Inflammatory macrophage treated with lipopolysaccharide for 4 hours (primary cell): ENCODE results near the gene CRYGB.
"Not testable (repeated sequence)": the region's sequence is repeated elsewhere in the genome, so short reads cannot be mapped to it uniquely, and the experiment has no call there.

Source experiments
- DNase-seq: peaks from one replicate; pipeline ENCODE4 v3.0.0-alpha.2; 2020

Gene CRYGB

GRCh38 chr2:208148803-208149202 lies 2.8 kb upstream of the CRYGB start:
- DNase-seq = no peak

DNA sequence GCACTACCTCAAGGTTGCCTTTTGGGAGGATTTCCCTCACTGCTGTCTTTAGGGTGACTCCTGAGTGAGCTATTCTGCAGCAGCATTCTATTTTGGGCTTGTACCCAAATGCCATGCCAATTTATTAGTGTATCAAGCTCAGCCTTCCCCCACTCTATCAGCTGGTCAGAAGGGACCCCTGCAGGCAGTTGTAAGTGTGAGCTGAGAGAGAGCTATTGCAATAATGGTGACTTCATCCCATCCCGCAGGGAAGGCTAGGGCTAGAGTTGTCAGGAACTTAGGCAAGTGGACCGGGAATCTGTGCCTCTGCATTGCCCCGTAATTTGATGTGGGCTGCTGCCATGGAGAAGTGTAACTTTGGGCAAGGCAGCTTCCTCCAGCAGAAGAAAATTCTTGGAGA lies 1.8 kb upstream of the CRYGB start:
- no peak for DNase-seq

DNA sequence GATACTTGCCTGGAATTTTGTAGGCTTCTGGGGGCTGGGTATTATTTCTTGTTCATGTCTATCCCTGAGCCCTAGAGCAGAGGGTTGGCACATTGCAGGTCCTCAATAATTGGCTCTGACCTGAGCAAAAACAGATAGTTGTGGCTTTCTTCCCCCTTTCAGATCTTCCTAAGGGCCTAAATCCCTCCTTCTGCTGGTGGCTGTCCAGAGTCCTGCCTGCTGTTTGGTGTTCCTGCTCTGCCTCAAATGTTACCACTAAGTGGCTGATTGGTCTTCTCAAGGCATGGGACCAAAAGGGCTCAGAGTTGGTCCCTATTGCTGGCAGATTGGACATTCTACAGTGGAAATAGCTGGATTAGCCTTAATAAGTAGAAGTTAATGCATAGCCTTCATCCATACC lies 1.1 kb upstream of the CRYGB start:
- DNase-seq = no peak

- DNase-seq = no peak
Observed at GRCh38 chr2:208142925-208143799, 2.8 kb downstream of the CRYGB start.

GRCh38 chr2:208142240-208142924 lies 3.6 kb downstream of the CRYGB start:
- no peak for DNase-seq

DNA sequence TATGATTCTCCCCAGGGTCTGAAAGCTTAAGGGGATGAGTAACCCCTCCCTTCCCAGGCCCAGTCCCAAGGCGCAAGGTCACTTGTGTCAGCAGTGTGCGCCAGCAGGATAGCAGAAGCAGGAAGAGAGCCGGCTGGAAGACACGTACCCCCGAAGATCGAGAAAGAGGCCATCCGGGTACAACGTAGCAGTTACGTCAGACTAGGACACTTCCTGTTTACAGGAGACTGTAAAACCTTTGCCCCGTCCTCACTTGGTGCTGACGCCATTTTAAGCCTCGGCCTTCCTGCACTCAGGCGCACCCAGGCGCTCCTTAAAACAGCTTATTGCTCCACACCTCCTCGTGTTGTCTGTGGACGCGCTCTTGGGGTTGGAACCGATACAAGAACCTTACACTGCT lies 6.5 kb downstream of the CRYGB start:
- DNase-seq = no peak

DNA sequence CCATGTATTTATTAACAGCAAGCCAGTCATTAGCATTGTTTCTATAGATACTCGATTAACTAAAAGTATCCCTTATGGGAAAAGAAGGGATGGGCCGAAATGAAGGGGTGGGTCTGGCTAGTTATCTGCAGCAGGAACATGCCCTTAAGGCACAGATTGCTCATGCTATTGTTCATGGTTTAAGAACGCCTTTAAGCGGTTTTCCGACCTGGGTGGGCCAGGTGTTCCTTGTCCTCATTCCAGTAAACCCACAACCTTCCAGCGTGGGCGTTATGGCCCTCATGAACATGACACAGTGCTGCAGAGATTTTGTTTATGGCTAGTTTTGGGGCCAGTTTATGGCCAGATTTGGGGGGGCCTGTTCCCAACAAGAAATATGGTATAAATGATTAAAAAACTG lies 7.6 kb downstream of the CRYGB start:
- not testable (repeated sequence) for DNase-seq

GRCh38 chr2:208136716-208137094 lies 9.3 kb downstream of the CRYGB start:
- no peak for DNase-seq

DNA sequence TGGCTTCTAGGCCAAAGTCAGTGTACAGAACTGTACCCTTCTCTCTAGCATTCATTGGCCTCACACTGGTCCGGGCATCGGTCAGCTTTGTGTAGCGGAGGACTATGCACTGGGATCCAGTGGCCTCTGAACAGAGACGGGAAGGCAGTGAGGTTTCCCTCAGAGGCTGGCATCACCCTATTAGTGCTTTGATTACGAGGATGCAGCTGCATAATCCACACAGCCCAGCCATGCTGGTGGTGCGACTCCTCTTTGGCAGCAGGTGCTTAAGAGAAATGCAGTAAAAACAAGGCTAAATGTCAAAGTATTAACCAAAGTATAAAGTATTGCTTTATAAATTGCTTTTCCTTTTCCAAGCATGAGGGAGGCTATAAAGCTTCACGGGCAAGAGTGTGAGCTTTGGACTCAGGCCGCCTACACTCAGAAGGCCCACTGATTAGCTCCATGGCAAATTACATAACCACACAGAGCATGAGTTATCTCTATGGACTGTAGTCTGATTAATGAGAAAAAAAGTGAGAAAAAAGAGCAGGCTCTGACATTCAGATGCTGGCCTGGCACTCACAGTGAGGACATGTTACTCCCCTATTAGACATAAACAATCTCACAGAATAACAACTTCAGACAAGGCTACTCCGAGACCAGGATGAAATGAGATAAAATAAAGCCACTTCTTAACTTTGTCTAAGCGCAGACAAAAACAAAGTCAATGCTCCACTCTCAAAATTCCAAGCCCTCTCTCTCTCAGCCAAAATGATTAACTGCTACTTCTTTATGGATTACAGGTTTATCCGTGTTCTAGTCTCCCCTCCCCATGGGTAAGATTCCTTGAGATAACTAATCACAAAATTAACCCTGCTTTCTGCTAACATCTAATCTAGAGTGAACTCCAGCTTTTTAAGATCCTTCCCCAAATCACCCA lies 9.9 kb downstream of the CRYGB start:
- DNase-seq = no peak

- DNase-seq = no peak
Observed at GRCh38 chr2:208134928-208135586, 10.9 kb downstream of the CRYGB start.

DNA sequence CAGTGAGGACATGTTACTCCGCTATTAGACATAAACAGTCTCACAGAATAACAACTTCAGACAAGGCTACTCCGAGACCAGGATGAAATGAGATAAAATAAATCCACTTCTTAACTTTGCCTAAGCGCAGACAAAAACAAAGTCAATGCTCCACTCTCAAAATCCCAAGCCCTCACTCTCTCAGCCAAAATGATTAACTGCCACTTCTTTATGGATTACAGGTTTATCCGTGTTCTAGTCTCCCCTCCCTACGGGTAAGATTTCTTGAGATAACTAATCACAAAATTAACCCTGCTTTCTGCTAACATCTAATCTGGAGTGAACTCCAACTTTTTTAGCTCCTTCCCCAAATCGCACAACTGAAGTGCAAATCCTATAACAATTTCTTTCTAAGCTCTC lies 15.2 kb downstream of the CRYGB start:
- no peak for DNase-seq

DNA sequence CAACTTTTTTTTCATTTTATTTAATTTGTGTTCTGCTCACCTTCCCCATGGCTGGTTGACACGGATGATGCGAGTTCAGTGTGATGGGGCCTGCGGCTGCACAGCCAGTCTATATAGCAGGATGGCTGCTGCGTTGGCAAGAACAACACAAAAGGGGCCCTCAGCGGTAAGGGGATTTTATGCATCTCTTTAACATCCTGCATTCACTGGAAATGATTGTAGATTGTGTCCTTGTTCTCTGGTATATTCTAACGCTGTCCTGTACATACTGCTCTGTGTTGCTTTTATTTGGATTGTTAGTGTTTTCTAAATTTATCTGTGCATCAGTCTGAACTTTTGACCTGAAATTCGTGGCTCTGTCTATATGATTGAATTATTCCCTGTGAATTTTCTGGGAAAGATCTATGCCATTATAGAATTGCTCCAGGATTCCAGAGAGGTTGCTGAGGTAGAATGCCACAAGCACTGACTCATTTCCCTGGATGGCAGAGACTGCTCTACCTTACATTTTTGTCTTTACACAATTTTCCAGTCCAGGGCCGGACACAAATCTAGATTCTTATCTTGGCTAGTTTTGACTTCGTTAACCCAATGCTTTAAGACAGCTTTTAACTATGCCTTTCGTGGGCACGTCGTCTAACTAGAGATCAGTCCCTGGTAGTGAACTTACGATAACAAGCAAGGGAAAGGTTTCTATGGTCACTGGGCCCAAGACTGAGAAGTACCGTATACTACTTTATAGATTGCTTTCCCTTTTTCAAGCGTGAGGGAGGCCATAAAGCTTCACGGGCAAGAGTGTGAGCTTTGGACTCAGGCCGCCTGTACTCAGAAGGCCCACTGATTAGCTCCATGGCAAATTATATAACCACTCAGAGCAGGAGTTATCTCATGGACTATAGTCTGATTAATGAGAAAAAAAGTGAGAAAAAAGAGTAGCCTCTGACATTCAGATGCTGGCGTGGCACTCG lies 15.9 kb downstream of the CRYGB start, which contains the start of gene CRYGC:
TSS of gene CRYGC (minus strand) at position 85 of the 968 bp plus-strand sequence. CDS start at position 49, 36 bp downstream.
- DNase-seq = no peak

DNA sequence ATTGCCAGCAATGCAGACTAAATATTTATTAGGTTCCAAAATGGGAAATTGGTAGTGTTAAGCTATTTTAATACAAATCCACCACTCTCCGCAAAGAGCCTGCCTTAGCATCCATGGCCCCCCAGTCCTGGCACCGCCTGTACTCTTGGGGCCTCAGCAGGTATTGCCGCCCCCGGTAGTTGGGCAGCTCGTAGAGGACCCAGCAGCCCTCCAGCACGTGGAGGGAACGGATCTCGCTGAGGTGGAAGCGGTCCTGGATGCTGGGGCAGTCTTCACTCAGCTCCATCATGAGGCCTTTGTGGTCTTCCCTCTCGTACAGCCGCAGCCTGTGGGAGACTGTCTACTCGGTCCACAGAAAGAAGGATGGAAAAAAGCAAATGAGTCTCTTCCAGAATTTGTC lies 17.8 kb downstream of the CRYGB start:
- no peak for DNase-seq

DNA sequence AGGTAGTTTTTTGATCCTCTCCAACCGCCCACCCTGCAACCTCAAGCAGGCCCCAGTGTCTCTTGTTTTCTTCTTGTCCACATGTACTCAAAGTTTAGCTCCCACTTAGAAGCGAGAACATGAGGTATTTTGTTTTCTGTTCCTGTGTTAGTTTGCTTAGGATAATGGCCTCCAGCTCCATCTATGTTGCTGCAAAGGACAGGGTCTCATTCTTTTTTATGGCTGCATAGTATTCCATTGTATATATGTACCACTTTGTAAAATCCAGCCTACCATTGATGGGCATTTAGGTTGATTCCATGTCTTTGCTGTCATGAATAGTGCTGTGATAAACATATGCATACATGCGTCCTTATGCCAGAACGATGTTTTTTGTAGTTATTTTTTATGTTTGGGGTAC lies 18.9 kb downstream of the CRYGB start:
- no peak for DNase-seq

DNA sequence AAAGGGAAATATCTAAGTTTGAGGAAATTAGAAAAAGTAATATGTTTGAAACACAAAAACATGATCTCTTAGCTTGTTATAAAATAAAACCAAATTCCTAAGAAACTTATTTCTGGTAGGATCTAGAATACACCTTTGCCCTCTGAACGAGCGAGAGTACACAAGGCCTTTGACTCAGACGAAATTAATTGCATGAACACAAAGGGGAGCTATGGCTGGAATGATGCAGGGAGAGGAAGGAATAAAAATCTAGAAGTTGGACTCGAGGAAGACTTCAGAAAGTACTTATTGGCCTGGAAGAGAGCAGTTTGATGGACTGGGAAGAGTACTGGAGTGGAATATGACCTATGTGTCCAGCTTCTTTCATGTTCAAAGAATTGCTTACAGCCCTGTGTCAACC lies 20.7 kb downstream of the CRYGB start:
- no peak for DNase-seq

DNA sequence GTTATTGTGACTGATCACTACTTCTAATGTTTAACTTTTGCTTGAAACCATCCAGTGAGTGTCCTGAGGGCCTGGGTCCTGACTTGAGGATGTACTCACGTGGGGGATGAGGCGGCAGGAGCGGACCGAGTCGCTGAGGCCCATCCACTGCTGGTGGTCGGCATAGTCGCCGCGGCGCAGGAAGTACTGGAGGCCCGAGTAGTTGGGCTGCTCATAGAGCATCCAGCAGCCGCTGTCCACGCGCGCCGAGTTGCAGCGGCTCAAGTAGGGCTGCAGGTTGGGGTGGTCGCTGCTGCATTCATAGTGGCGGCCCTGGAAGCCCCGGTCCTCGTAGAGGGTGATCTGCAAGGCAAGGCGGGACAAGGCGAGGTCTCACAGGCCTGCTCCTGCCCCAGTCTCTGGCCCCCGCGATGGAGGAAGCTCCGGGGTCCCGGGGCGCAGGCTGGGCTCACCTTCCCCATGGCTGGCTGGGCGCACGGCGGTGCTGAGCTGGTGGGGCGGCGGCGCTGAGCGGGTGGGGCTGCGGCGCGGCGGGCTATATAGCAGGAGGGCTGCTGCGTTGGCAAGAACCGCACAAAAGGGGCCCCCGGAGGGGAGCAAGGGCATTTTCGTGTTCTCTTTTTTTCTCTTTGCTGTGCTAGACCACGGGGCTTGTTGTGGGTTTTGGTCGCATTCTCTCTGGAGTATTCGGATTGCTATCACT lies 21.8 kb downstream of the CRYGB start, which contains the start of gene CRYGD:
TSS of gene CRYGD (minus strand) at position 512 of the 703 bp plus-strand sequence. CDS start at position 461, 51 bp downstream.
- DNase-seq = not testable (repeated sequence)

DNA sequence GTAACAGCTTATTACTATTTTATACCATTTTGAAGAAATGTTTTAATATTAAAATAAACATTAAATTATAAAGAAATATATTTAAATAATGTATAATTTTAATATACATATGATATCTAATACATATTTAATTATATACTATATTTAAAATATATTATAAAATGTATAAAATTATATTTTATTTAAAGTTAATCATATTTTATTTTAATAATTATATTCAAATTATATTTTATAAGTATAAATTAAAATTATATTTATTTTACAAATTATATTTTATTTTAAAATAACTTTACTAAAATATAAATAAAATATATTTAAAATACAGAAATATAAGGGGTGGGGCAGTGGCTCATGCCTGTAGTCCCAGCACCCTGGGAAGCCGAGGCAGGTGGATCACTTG lies 23.7 kb downstream of the CRYGB start:
- no peak for DNase-seq

DNA sequence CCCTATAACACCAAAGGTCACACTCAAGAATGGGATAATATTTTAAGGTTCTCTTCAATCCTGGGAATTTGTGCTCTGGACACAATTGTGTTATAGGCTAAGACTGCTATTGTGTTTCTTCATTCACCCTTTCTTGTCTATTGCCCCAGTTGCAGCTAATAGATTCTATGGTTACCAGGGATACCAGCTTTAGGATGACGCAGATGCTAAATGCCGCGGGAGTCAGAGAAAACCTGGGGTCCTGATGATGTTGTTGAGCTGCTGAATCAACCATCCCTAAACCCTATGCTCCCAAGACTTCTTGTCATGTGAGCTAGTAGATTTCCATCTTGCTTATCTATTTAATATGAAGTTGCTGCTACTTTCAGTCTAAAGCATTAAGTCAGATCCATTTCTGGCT lies 27.0 kb downstream of the CRYGB start:
- no peak for DNase-seq

- DNase-seq = not testable (repeated sequence)
Observed at GRCh38 chr2:208117390-208117789, 28.6 kb downstream of the CRYGB start.

DNA sequence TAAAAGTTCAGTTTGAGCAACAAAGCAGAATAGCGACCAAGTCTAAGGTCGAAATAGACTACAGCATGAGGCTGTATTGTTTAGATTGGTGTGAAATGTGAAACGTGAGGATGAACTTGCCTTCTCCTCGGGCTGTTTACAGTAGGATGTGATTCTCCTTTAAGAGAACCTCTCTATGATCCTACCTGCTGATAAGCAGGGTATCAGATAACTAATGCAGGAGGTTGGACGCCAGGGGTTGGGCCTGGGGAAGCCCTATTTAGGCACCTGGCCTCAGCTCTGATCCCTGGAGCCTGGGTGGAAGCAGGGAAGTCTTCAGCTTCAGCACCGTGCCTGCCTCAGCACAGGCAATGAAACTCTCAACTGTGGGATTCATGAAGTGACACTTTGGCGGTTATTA lies 33.0 kb downstream of the CRYGB start:
- DNase-seq = no peak
